Stomach smooth muscle (tissue), 2 donors: ENCODE data around the gene EPB41L5.
"Not testable (repeated sequence)": the region's sequence is repeated elsewhere in the genome, so short reads cannot be mapped to it uniquely, and the experiment has no call there.

Experiments used
- H3K27ac ChIP-seq: one replicate; pipeline ENCODE4 v1.7.0; 2013; ENCODE audit warnings: mild to moderate bottlenecking, low read length, inconsistent platforms
- H3K27me3 ChIP-seq, 2 donors: one replicate each; pipeline ENCODE4 v1.7.0; 2013; ENCODE audit warnings: low read length in 2 of 2; ENCODE audit not compliant: insufficient read depth in 2 of 2, control insufficient read depth in 1 of 2
- H3K36me3 ChIP-seq, 2 donors: one replicate each; pipeline ENCODE4 v1.7.0; 2013; ENCODE audit warnings: low read length in 2 of 2; ENCODE audit not compliant: control insufficient read depth in 2 of 2, insufficient read depth in 2 of 2
- H3K4me1 ChIP-seq: one replicate; pipeline ENCODE4 v1.7.0; 2013; ENCODE audit warnings: low read length; ENCODE audit not compliant: control insufficient read depth, insufficient read depth
- H3K4me3 ChIP-seq, 2 donors: one replicate each; pipeline ENCODE4 v1.7.0; 2013; ENCODE audit warnings: low read length in 2 of 2
- H3K9ac ChIP-seq, 2 donors: one replicate each; pipeline ENCODE4 v1.7.0; 2013; ENCODE audit warnings: low read length in 2 of 2, mild to moderate bottlenecking in 1 of 2
- H3K9me3 ChIP-seq, 2 donors: one replicate each; pipeline ENCODE4 v1.7.0; 2013; ENCODE audit warnings: low read length in 2 of 2; ENCODE audit not compliant: control insufficient read depth in 2 of 2
- donor health status: healthy.
- donor health status: Pancreatic carcinoma.

Gene EPB41L5

GRCh38 chr2:120118471-120118870, 105.6 kb downstream of the EPB41L5 start:
- Histone ChIP-seq H3K36me3 (no peaks in the 10 kb centered on the region), H3K9me3 (no peaks in the 10 kb centered on the region), H3K4me3 (no peak overlapping the region), H3K9ac (no peak overlapping the region), H3K4me1 (no peaks in the 10 kb centered on the region), H3K27me3 (no peaks in the 10 kb centered on the region), H3K27ac (no peak overlapping the region)

- H3K4me3 ChIP-seq, H3K9ac ChIP-seq, H3K27me3 ChIP-seq, H3K27ac ChIP-seq, H3K36me3 ChIP-seq, H3K4me1 ChIP-seq, H3K9me3 ChIP-seq: not testable (repeated sequence)
Observed at GRCh38 chr2:120121337-120121736, 108.5 kb downstream of the EPB41L5 start.

DNA sequence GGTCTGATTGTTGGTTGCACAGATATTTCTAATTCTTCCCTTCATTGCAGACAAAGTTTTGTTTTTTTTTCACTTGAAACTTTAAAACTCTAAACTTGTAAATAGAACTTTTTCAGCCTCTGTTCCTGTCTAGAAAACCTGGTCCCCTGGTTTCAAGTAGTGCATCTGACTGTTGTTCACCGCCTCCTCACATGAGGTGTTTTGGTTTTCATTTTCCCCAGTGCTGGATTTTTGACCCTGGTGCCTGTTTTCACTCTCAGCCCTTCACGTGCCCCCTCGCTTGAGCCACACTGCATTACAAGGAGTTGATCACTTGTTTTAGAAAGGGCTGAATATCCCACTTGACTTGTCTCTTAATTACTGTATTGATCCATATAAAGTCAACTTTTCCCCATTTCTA, 110.2 kb downstream of the EPB41L5 start:
- H3K4me1 ChIP-seq = no peaks in the 10 kb centered on the region
- no peak overlapping the region for H3K9ac ChIP-seq
- no peak overlapping the region for H3K4me3 ChIP-seq
- no peaks in the 10 kb centered on the region for H3K27me3 ChIP-seq
- H3K27ac ChIP-seq = no peak overlapping the region
- no peaks in the 10 kb centered on the region for H3K36me3 ChIP-seq
- no peaks in the 10 kb centered on the region for H3K9me3 ChIP-seq

DNA sequence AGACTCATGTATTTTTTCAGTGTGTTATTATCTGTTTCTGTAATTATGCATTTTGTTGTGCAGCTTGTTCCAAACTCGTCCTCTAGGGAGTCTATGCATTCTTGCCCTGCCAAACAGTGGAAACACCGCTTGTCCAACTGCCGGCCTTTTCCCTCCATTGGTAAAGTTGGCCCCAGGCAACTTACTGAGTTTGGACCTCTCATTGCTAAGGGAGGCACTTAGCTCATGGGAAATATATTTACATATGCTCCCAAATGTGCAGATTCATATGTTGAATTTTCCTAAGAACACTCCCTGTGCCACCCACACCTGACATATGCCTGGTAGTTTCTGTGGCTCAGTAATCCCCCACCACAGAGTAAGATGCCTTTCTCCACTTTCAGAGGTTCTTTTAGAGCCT, 112.3 kb downstream of the EPB41L5 start:
- Histone ChIP-seq H3K4me3 (no peak overlapping the region), H3K9me3 (no peaks in the 10 kb centered on the region), H3K9ac (no peak overlapping the region), H3K27me3 (no peaks in the 10 kb centered on the region), H3K36me3 (no peaks in the 10 kb centered on the region), H3K4me1 (no peaks in the 10 kb centered on the region), H3K27ac (no peak overlapping the region)

GRCh38 chr2:120128216-120128615, 115.3 kb downstream of the EPB41L5 start:
- H3K4me1 ChIP-seq = no peaks in the 10 kb centered on the region
- no peak overlapping the region for H3K9ac ChIP-seq
- H3K36me3 ChIP-seq = peaks cover 0 to 3% of the 10 kb centered on the region in 2 donors
- H3K4me3 ChIP-seq = no peak overlapping the region
- H3K27me3 ChIP-seq = no peaks in the 10 kb centered on the region
- no peak overlapping the region for H3K27ac ChIP-seq
- H3K9me3 ChIP-seq = no peaks in the 10 kb centered on the region

- H3K36me3 ChIP-seq = peaks cover 8% of the 10 kb centered on the region in 2 donors
- H3K27me3 ChIP-seq = no peaks in the 10 kb centered on the region
- no peaks in the 10 kb centered on the region for H3K9me3 ChIP-seq
- no peaks in the 10 kb centered on the region for H3K4me1 ChIP-seq
- H3K9ac ChIP-seq = no peak overlapping the region
- no peak overlapping the region for H3K4me3 ChIP-seq
- H3K27ac ChIP-seq = no peak overlapping the region
Observed at GRCh38 chr2:120132190-120132589, 119.3 kb downstream of the EPB41L5 start.

- Histone ChIP-seq H3K4me3 (no peak overlapping the region), H3K4me1 (no peaks in the 10 kb centered on the region), H3K27ac (no peak overlapping the region), H3K9me3 (no peaks in the 10 kb centered on the region), H3K36me3 (peaks cover 8% of the 10 kb centered on the region in 2 donors), H3K9ac (no peak overlapping the region), H3K27me3 (no peaks in the 10 kb centered on the region)
Observed at GRCh38 chr2:120132691-120133090, 119.8 kb downstream of the EPB41L5 start.

DNA sequence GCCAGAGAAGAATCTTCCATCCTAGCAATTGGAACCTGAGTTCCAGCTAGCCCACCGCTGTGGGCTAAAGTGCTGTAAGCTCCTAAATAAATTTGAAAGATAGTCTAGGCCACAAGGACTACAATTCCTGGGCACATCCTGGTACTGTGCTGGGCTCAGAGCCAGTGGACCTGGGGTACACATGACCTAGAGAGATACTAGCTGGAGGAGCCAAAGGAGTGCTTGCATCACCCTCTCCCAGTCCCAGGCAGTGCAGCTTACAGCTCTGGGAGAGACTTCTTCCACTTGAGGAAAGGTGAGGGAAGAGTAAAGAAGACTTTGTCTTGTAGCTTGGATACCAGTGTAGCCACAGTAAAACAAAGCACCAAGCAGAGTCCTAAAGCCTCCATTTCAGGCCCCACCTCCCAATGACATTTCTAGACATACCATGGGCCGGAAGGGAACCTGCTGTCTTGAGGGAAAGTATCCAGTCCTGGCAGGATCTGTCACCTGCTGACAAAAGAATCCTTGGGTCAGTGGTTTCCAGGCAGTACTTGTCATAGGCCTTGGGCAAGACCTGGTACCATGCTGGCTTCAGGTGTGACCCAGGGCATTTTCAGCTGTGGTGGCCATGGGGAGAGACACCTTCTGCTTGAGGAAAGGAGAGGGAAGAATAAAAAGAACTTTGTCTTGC, 120.8 kb downstream of the EPB41L5 start:
- Histone ChIP-seq H3K27ac (no peak overlapping the region), H3K4me3 (no peak overlapping the region), H3K4me1 (no peaks in the 10 kb centered on the region), H3K27me3 (no peaks in the 10 kb centered on the region), H3K9me3 (no peaks in the 10 kb centered on the region), H3K36me3 (peaks cover 8% of the 10 kb centered on the region in 2 donors), H3K9ac (no peak overlapping the region)

GRCh38 chr2:120134263-120134662, 121.4 kb downstream of the EPB41L5 start:
- Histone ChIP-seq H3K36me3 (peaks cover 8% of the 10 kb centered on the region in 2 donors), H3K27me3 (no peaks in the 10 kb centered on the region), H3K4me3 (no peak overlapping the region), H3K9me3 (no peaks in the 10 kb centered on the region), H3K4me1 (no peaks in the 10 kb centered on the region), H3K27ac (no peak overlapping the region), H3K9ac (no peak overlapping the region)

GRCh38 chr2:120135013-120135412, 122.1 kb downstream of the EPB41L5 start:
- not testable (repeated sequence) for H3K4me3 ChIP-seq, H3K27me3 ChIP-seq, H3K9me3 ChIP-seq, H3K4me1 ChIP-seq, H3K9ac ChIP-seq, H3K36me3 ChIP-seq, H3K27ac ChIP-seq

DNA sequence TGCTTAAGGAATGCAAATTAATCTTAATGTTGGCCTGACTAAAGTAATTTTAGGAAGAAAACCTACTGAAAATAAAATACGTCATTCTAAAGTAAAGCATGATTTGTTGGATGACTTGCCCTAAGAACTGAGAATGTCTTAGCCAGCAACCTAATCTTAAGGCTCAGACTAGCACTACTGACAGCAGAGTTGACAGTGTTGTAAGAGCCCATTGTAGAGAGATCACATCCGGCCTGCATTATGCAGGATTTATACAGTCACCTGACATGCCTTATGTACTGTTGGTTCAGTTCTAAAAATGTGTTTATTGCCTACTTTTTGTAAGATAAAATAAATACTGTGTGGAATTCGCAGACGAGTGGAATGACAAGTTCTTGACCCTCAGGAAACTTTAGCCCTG, 128.0 kb downstream of the EPB41L5 start:
- Histone ChIP-seq H3K36me3 (no peaks in the 10 kb centered on the region), H3K4me1 (no peaks in the 10 kb centered on the region), H3K27ac (no peak overlapping the region), H3K27me3 (no peaks in the 10 kb centered on the region), H3K4me3 (no peak overlapping the region), H3K9ac (no peak overlapping the region), H3K9me3 (no peaks in the 10 kb centered on the region)
